ENCODE results near the gene PNMT.

The PNMT gene

DNA sequence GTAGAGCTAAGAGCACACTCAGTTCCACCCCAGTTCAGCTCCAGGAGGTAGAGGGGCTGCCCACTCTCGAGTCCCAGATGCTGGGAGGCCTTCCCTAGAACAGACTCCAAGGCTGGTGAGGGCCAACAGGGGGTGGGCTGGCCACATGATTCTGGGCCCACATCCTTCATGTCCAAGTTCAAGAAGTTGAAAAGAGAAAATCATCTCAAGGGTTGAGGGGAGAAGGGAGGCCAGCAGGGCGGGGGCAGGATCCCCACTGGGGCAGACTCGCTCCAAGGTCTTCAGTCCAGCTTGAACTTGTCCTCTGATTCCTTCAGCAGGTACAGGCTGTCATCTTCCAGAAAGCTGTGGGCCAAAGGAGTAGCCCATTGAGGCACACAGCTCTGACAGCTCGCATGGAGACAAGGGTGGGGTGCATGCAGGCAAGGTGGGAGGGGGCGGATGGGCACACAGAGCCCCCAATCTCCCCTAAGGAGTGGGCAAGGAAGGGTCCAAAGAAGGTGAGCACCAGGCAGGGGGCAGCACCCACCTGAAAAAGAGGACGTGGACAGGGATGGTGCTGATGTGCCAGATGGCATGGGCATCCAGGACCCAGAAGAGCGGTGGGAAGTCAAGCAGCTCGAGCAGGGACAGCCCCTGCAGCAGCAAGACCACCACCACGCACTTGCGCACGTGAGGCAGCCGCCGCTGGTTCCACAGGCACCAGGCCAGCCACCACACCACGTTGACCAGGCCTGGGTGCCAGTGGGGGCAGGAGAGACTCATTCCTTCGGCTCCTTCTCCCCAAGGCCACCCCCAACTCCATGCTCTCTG, 4.5 kb downstream of the PNMT start:
- DNase-seq, result no peak

DNA sequence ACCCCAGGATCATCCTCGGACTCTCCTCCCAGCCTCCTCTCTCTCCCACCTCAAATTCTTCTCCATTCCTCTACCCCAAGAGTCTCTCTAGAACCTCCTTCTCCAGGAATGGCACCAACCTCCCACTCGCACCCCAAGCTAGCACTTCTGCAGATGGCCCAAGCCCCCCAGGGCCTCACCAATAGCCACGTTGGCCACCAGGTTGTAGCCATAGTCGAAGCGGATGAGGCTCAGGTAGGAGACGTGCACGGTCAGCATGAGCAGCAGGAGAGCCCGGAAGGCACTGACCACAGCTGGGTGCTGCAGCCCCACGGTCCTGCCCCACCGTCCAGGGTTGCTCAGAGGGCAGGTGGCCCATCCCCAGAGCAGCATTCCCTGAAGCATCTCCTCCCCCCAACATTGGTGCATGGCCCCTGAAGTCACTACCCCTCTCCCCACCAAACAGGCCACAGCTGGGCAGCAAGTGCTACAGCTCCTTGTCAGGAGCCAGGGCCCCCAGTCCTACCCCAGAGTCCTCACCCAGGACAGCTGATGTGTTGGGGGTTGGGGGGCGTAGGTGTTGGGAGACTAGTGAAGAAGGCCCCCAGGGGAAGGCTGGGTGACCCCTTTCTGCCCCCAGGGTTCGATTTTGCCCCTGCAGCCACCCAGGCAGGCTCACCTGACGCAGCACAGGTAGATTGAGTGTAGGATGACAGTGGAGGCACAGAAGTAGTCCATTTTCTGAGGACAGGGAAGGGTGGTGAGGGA, 5.3 kb downstream of the PNMT start:
- no peak for DNase-seq

DNA sequence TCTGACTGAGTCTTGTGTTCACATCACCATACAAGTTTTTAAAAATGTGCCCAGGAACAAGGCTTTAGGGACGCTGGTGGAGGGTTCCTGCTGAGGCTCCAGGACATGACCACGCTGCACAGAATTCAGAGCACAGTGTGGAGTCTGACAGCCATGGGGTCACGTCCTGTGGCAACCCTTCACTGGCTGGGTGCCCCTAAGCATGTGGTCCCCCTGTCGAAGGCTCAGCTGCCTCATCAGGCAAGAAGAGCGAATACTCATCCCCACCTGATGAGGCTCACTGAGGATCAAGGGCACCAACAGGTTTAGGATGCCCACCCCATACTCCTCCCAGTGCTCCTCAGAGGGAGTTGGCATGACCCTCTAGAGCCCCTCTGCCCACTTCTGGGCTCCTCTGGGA, 5.9 kb downstream of the PNMT start:
- no peak for DNase-seq

DNA sequence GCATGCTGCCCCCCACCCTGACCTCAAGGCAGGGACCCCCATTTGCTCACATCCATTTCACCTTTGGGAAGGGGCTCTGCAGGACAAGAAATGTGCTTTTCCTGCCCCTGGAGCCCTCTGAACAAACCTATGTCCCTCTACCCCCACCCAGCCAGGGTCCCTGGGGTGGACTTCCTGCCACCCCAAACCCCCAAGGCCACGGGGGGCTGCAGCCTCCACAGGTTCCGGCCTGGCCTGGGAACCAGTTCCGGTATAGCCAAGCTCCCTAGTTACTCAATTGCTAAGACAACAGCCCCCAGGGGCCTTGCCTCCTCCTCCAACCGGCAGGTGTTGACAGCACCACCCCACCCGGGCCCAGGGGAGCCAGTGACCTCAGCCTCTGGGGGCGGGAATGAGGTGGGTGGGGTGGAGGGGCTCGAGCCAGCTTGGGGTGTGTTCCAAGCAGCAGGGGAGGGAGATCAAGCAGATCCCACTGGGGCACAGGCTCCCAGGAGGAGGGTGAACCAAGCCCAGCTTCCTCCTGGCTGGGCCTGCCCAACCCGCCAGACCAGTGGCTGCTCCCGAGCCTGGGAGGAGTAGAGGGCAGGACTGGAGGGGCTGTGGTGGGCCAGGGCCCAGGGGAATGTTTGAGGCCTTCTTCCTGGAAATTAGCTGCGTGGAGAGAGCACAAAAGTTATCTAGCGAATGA, 6.6 kb downstream of the PNMT start:
- no peak for DNase-seq

DNA sequence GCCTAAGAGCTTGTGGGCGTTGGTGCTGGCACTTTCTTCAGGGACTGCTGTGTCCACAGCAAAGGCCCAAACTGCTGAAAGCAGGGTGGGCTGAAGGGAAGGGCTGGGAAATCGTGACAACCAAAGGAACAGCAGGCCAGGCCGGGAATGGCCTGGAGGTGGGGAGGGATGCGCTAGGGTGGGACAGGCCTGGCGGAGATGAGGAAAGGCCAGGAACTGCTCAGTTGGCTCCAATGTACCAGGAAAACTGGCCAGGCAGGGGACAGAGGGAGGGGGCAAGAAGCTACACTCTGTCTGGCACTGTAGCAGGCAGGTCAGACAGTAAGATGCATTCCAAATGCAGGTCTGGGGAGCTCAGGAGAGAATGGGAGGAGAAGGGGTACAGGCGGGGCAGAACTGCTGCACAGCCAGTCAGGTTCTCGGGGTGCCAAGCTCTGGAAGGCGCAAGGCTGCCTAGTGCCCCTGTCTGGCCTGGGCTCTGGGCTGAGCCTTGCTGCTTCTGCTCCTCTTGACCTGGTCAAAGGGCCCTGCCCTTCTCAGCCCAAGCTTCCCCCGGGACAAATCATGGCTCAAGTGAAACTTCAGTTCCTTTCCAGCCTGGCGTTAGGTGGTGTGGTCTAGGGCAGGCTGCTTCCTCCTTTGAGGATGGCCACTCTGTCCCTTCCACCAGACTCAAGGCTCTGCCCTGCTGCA, 7.3 kb downstream of the PNMT start:
- DNase-seq, result no peak

DNA sequence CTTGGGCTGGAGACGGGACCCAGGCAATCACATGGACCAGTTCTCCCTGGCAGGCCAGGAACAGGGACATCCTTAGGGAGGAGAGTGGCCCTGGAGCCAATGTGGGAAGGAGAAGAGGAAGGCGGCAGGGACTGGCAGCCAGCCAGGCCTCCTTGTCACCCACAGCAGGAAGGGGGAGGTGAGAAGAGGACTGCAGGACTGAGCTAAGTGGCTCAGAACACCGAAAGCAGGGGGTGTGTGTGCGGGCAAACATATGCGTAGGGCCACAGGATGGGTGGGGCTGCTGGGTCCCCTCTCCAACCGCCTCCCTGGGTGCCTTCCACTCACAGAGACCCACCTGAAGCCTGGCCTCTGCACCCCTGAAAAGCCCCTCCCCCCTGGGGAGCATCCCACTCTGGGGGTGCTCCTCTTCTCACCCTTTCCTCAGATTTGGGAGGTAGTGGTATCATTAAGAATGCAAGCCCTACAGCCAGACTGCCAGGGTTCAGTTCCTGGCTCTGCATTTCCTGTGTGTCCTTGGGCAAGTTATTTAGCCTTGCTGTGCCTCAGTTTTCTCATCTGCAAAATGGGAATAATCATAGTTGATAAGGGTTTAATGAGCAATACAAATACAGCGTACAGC, 8.1 kb downstream of the PNMT start:
- no peak for DNase-seq

DNA sequence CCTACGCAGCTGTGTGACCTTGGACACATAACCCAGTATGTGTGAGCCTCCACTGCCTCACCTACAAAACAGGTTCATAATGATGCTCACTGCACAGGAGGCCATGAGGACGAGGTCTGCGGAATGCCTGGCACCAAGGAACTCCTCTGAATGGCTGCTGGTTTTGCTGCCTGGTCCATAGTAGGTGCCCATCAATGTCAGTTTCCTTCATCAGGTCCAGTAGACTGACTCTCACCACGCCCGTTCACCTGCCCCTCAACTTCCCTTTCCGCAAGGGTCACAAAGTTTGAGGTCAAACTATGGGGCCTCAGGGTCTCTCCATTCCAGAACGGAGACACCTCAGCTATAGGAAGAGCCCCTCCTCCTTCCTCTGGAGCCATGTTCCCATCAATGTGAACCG, 8.8 kb downstream of the PNMT start:
- no peak for DNase-seq

DNA sequence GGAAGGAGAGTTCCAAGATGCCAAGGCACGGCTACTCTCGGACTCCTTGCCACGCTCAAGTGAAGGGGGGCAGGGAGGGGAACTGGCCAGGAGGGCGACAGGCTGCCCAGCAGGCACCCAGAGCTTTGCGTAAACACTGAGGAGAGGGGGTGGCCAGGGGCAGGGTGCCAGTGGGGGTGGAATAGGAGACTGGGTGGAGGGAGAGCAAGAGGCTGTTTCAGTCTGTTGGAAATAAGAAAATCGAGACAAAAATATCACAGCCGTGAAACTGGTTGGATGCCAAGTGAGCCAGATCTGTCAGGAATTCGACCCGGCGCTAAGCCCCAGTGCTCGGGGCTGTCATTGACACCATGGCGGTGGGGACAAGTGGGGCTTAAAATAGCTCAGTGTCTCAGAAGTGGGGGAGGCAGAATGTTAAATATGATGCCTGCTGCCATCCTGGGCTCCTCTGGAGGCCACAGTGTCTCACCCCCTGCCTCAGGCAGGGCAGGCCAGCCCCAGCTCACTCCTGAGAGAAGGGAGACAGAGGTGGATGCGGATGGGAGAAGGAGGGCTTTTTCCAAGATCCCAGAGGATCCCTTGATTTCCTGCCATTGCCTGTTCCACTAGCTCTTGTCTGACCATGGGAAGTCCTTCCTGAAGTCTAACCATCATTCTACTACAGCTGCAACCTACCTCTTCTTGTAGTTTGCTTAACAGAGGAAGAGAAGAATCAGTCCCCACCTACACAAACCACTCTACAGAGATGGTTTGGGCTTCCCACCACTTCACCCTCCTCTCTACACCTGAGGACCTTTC, 9.5 kb downstream of the PNMT start:
- no peak for DNase-seq

DNA sequence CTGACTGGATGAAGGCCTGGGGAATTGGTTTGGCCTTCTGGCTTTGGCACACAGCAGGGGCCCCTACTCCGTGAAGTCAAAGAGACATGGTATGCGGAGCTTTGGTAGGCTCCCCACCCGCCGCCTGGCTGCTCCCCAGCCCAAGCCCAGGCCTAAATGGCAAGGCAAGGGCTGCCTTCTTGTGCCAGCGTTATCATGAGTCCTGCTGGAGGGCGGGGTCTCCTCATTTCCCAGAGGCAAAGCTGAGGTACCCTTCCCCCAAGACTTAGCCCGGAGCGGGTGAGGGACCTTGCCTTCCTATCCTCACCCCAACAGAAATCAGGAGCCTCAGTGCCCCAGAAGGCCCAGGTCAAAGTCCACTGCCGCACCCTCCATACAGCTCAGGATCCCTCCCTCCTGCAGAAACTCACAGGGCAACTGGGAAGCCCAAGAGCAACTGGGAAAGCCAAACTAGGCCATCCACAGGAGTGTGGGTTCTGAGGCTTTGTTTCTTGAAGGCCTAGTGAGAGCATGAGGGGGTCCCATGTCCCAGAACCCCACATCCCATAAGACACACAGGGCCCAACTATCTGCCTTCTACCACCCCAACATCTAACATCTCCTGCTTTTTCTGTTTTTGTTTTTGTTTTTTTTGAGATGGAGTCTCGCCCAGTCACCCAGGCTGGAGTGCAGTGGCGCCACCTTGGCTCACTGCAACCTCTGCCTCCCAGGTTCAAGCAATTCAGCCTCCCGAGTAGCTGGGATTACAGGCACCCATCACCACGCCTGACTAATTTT, 10.3 kb downstream of the PNMT start:
- DNase-seq, result no peak

DNA sequence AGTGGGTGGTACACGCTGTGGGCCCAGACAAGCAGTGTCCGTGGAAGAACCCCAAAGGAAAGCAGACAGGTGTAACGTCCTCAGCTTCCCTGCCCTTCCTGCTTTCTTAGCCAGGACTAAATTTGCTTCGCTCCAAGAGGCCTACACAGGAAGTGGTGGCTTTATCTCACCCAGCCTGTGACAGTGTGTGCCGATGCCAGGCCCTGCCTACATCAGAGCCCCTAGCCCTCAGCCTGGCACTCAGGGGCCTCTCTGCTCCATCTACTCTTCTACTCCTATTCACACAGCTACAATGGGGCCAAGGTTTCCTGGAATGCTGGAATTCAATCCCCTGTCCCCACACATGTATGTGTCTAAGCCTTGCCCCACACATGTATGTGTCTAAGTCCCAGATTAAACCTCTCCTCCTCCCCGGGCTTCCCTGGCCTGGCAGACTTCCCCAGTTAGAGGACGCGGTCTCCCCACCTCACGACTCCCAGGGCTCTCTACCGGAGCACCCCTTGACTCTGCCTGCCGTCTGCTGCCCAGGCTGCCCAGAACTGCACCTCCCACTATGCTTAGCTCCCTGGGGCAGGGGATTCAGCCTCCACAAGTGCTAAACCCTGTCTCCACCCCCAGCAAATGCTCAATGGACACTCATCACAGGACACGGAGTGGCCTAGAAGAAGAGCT, 11.4 kb downstream of the PNMT start:
- peak; percentile 21 for DNase-seq

DNA sequence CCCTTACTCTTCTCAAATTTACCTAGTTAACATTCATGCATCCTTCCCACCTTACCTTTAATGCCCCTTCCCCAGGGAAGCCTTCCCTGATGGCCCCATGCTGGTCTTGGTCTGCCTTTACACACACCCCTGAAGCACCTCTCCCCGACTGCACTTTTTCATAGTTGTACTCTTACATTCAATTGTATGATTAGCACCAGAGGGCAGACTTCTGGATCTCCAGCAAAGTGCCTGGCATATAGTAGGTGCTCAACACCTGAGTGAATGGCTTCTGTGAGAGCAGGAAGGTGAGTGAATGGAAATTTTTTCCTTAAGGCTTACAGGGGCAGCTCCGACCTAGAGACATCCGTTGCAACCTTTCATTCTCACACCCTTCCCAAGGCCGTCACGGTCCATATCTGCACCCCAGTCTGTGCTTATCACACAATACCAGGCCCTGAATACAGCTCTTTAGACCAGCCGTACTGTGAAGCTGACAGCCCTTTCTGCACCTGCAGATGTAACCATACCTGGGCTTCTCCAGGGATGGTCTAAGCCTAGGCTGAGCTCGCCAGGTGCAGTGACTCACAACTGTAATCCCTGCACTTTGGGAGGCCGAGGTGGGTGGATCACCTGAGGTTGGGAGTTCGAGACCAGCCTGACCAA, 15.2 kb downstream of the PNMT start:
- no peak for DNase-seq

DNA sequence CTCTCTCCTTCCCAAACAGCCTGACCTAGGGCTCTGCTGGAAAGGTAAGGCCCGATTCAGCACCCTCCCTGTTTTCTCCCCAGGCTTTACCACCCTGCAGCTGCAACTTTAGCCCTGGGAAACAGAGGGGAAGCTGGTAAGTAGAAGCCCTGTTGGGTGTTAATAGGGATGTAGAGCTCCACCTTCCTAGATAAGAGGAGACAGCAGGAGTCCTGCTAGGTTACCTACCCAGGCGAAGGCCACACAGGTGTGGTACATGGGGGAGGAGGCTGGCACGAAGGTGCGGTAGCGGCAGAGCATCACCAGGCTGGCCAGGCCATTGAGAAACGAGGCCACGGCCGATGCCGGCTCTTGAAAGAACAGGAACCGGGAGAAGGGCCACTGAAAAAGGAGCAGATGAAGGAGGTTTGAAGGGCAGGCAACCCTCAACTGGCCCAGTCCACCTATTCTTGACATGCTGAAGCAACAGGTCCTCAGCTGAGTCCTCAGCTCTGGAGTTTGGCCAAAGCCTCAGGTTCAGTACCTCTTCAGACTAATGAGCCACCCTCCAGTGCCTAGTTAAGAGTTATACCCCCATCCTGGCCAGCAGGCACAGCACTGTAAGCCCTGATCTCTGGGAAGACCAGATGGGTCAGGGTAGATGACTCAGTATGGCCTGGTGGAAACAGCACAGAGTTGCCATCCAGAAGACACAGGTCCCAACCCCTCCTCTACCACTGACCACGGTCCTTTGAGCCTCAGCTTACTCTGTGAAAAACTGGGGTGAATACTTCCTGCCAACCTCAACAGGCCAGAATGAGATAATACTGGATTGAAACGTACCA, 16.3 kb downstream of the PNMT start:
- no peak for DNase-seq

DNA sequence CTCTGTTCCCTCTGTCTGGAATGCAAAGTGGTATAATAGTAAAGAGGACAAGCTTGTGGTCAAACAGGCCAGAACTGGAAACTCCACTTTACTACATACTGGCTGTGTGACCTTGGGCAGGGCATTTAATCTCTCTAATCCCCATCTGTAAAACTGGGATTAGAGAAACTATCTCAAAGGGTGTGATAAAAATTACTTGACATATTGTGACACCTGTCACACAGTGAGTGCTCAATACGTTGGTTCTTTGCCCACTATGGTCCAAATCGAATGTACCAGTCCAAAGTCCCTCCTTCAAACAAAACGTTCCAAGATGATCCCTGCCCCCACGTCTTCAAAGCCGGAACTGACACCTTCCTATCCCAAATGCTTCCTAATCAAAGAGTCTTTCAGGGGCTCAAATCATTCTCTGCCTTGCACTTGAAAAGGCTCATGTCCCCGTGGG, 18.9 kb downstream of the PNMT start:
- DNase-seq, result no peak

DNA sequence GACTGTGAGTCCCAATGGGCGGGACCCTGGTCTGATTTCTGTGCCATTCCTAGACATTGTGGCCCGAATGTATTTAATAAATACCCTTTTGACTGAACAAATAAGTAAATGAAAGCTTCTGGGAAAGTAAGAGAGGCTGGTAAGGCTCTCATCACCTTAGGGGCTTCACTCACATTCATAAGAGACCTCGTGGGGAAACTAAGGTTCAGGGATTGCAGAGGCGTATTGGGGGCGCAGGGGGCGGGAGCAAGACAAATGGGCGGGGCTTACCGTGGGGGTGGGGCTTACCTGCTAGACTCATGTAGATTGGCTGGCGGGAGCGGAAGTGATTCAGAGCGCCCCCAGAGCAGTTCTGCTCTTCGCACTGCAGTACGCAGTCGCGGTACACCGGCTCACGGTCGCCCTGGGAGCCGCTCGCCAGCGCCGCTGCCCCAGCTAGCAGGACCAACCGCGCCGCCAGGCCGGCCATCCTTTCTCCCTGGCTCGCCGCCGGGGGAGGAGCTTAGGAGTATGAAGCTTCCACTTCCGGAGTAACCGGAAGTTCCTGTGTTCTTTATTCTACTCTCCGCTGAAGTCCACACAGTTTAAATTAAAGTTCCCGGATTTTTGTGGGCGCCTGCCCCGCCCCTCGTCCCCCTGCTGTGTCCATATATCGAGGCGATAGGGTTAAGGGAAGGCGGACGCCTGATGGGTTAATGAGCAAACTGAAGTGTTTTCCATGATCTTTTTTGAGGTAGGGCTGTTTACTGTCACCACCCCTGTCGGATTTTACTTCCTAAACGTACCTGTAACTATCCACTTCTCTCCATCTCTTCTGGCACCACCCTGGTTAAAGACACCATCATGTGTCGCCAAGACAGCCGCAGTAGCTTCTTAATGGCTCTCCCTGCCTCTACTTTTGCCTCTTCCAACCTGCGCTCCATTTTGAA, 19.6 kb downstream of the PNMT start, which contains the start of gene PGAP3:
Gene PGAP3 (minus strand): TSS at position 512 of the 929 bp plus-strand sequence. CDS start 43 bp downstream, at position 469.
- DNase-seq, result peak; percentile 65

DNA sequence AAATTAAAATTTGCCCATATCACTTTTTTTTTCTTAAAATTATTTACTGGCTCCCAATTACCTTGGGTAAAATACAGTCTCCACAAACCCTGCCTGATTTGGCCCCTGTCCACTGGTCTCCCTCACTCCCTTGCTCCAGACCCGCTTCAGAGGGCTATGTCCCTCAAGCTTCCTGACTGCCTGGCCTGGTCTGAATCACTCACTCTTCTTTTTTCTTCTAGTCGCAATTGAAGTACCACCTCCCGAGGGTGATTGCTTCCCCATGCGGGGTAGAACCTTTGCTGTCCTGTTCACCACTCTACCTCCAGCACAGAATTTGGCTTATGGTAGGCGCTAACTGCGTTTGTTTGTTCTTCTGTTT, 20.2 kb downstream of the PNMT start:
- no peak for DNase-seq

DNA sequence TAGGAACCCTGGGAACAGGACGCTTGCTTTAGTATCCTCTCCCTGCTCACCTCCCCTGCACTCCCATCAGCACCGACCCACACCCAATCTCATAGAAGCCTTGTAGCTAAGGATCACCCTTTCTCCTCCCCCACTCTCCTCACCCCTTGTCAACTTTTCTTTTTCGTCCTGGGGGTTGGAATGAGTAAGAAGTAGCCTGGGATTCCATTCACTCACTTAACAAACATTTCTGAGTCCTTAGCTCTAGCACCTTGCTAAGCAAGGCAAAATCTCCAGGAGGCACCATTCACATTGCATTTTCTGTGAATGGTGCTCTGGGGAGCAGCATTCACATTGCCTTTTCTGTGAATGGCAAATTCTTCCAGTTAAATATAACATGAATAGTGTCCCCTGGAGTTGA, 20.7 kb downstream of the PNMT start:
- DNase-seq, result no peak

DNA sequence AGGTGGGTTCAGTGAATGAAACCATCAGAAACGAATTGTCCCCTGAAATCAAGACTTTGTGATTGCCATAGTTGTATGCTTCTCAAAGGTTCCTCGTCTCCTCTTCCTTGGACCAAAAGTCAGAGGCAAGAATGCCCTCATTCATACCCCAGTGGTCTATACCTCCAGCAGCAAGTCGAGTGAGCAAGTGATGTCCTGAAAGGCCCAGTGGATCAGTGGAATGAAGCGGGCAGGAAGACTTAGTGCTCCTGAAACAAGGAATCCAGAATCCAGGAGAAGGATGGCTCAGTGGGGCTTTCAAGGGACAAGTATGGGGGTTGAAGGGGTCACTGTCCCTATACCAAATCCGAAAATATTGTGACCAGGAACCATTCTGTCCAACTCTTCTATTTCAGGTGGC, 26.3 kb downstream of the PNMT start:
- DNase-seq, result no peak

DNA sequence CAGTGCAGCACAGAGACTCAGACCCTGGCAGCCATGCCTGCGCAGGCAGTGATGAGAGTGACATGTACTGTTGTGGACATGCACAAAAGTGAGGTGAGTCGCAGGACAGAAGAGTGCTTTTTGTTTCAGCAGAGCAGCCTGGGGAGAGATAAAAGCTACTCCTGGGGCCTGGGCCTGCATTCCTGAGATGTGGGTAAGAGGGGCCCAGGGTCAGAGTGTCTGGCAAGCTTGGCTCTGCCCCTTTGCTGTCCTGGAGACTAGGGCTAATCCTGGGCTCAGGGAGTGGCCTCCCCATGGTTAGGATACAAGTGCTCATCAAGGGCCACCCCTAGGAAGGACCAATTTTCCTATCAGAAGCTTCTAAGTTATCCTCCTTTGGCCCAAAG, 26.8 kb downstream of the PNMT start:
- DNase-seq, result no peak
